Activated T-helper 17 cell treated with anti-CD3 and anti-CD28 coated beads, Interleukin-2, amount 50 U/mL, for 72 hours (primary cell): Measurements from ENCODE around the gene NUP153. TPM values are rescaled to one million over a fixed set of nuclear protein-coding genes. Genes with fewer than 3 reads are reported as not detected.

Source experiments
- ATAC-seq: fragments of 150-1000 bp; cut with Tn5 transposase; replicated peaks from 2 replicates; pipeline ENCODE4 v1.10.0; 2021; ENCODE audit warnings: mild to moderate bottlenecking, moderate library complexity
- H3K27ac Mint-ChIP-seq: one replicate; pipeline ENCODE4 v1.8.0; 2022; ENCODE audit warnings: mixed read lengths
- H3K27me3 Mint-ChIP-seq: one replicate; pipeline ENCODE4 v1.8.0; 2022; ENCODE audit warnings: mixed read lengths
- H3K36me3 Mint-ChIP-seq: one replicate; pipeline ENCODE4 v1.8.0; 2022; ENCODE audit warnings: low read depth, mild to moderate bottlenecking, mixed read lengths
- H3K4me1 Mint-ChIP-seq: one replicate; pipeline ENCODE4 v1.8.0; 2022; ENCODE audit warnings: mixed read lengths
- H3K4me3 Mint-ChIP-seq: one replicate; pipeline ENCODE4 v1.8.0; 2022; ENCODE audit warnings: mild to moderate bottlenecking, mixed read lengths
- H3K9me3 Mint-ChIP-seq: one replicate; pipeline ENCODE4 v1.8.0; 2022; ENCODE audit warnings: mixed read lengths
- total RNA-seq, 2 donors: library from RNA; stranded (reverse); gene quantifications; one replicate each; pipeline ENCODE4 v1.2.3, GENCODE V29; 2022

NUP153 gene
- total RNA-seq, 2 donors from 2014 or later: 79.5 to 83.7 TPM

DNA sequence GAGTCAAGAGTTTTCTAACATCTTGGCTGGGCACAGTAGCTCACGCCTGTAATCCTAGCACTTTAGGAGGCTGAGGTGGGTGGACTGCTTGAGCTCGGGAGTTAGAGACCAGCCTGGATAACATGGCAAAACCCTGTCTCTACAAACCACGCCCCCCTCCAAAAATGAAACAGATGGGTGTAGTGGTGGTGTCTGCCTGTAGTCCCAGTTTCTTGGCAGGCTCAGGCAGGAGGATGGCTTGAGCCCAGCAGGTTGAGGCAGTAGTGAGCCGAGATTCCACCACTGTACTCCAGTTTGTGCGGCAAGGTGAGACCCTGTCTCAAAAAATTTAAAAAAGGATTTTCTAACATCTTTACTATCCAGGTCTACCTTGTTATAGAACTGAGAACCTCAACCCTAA lies 84.6 kb downstream of the NUP153 start:
- Mint-ChIP-seq H3K36me3 (peaks cover 100% of the 10 kb centered on the region), H3K9me3 (no peaks in the 10 kb centered on the region), H3K4me1 (peaks cover 20% of the 10 kb centered on the region), H3K27me3 (no peaks in the 10 kb centered on the region), H3K27ac (no peak overlapping the region), H3K4me3 (no peak overlapping the region)
- no peak for ATAC-seq

DNA sequence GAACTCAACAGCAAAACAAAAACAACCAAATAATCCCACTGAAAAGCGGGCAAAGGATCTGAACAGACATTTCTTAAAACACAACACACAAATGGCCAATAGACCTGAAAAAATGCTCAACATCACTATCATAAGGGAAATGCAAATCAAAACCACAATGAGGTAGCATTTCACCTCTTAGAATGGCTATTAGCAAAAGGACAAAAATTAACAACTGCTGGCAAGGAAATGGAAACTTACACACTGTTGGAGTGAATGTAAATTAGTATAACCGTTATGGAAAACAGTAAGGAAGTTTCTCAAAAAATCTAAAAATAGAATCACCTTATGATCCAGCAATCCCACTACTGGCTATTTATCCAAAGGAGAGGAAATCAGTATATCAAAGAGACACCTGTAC lies 85.7 kb downstream of the NUP153 start:
- H3K9me3 Mint-ChIP-seq: no peaks in the 10 kb centered on the region
- H3K4me1 Mint-ChIP-seq: peaks cover 20% of the 10 kb centered on the region
- peak overlapping the region; percentile 29 for H3K27ac Mint-ChIP-seq
- H3K4me3 Mint-ChIP-seq: no peak overlapping the region
- ATAC-seq: no peak
- no peaks in the 10 kb centered on the region for H3K27me3 Mint-ChIP-seq
- H3K36me3 Mint-ChIP-seq: peaks cover 100% of the 10 kb centered on the region

DNA sequence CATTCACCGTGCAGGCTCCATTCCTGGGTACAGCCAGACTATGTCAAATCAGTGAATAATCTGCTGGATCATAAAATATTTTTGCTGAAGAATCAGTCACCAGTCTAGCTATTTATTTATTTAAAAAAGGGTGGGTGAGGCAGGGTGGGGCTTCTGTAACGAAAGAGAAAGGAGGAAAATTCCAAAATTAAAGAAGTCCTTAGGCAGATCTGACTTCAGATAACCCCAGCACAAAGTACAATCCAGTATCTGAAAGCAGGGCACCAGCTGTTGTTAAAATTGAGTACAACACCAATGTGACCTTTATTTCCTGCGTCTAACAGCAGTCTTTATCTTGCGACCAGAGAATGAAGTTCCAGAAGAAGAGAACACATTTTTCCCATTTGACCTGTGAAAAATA lies 90.9 kb downstream of the NUP153 start:
- no peak overlapping the region for H3K27ac Mint-ChIP-seq
- no peaks in the 10 kb centered on the region for H3K9me3 Mint-ChIP-seq
- H3K27me3 Mint-ChIP-seq: no peaks in the 10 kb centered on the region
- ATAC-seq: no peak
- H3K4me3 Mint-ChIP-seq: no peak overlapping the region
- H3K36me3 Mint-ChIP-seq: peaks cover 82% of the 10 kb centered on the region
- H3K4me1 Mint-ChIP-seq: peaks cover 18% of the 10 kb centered on the region

DNA sequence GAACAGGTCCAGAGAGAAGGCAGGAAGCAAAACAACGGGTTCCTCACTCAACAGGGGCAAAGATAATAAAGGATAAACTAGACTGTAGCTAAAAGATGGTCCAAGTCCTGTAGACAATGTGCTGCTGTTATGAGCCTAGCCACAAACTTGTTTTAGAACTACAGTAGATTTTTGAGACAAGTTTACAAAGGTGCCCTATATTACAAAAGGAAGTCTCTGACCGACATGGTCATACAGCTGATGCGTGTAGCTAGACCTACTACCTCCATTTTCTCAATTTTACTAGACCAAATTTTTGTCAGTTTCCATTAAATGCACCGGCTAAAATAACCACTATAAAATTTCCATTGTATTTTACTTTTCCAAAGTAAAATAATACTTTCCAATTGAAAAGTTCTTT lies 94.7 kb downstream of the NUP153 start:
- ATAC-seq: no peak
- H3K9me3 Mint-ChIP-seq: no peaks in the 10 kb centered on the region
- no peaks in the 10 kb centered on the region for H3K27me3 Mint-ChIP-seq
- no peak overlapping the region for H3K4me3 Mint-ChIP-seq
- H3K27ac Mint-ChIP-seq: no peak overlapping the region
- peaks cover 5% of the 10 kb centered on the region for H3K4me1 Mint-ChIP-seq
- peaks cover 57% of the 10 kb centered on the region for H3K36me3 Mint-ChIP-seq

DNA sequence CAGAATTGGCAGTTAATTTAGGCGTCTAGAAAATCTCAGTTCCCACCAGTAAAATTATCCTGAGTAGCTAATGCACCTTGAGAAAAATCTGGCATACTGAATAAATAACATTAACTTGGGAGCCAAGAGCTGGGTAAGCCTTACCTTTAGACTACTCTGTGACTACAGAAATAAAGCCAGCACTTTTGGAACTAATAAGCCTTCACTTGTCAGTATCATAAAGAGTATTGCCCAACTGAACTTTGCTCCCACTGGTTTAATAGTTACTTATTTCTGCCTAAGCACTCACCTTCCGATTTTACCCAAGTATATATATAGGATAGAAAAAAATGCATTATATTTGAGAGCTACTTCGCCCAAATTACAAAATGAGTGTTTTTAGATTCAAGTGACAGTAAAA lies 95.9 kb downstream of the NUP153 start:
- Mint-ChIP-seq H3K4me3 (no peak overlapping the region), H3K36me3 (peaks cover 54% of the 10 kb centered on the region), H3K27me3 (no peaks in the 10 kb centered on the region), H3K9me3 (no peaks in the 10 kb centered on the region), H3K4me1 (peaks cover 5% of the 10 kb centered on the region), H3K27ac (peak overlapping the region; percentile 5)
- no peak for ATAC-seq

DNA sequence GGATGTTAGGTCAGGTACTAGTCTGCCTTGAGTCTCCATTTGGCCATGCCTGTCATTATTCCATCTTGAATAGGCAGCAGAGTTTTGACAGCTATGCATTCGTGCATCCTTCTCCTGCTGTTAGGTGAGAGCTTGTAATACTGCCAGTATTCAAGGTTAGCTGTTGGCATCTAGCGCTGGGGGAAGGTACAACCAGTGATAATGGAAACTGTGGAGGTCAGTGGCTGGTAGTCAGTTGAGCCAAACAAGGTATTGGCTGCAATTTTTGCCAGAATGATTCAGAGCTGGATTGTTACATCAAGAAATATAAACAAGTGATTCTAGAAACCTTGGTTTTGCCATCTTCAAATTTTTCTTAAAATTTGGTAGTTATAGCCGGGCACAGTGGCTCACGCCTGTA lies 100.1 kb downstream of the NUP153 start:
- H3K9me3 Mint-ChIP-seq: no peaks in the 10 kb centered on the region
- H3K4me3 Mint-ChIP-seq: no peak overlapping the region
- ATAC-seq: no peak
- peaks cover 49% of the 10 kb centered on the region for H3K36me3 Mint-ChIP-seq
- peaks cover 22% of the 10 kb centered on the region for H3K4me1 Mint-ChIP-seq
- no peaks in the 10 kb centered on the region for H3K27me3 Mint-ChIP-seq
- peak overlapping the region; percentile 54 for H3K27ac Mint-ChIP-seq

DNA sequence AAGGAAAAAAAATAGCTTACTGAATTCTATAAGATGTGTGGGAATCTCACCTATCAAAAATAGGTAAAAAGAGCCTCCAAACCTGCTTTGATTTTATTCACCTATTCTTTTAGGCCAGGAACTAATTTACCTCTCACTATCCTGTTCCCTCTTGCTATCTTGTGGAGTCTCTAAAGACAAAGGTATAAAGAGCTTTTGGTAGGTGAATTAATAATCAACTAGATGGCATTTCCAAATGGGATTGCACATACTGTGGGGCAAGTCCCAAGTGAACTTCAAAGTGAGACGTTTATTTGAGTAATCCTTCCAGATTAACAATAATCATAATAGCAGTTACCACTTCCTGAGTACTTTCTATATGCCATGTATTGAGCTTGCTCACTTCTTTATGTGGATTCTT lies 103.8 kb downstream of the NUP153 start:
- Mint-ChIP-seq H3K4me3 (peak overlapping the region; percentile 84), H3K27ac (peak overlapping the region; percentile 23), H3K9me3 (no peaks in the 10 kb centered on the region), H3K27me3 (no peaks in the 10 kb centered on the region), H3K4me1 (peaks cover 26% of the 10 kb centered on the region), H3K36me3 (peaks cover 39% of the 10 kb centered on the region)
- ATAC-seq: peak; percentile 21

DNA sequence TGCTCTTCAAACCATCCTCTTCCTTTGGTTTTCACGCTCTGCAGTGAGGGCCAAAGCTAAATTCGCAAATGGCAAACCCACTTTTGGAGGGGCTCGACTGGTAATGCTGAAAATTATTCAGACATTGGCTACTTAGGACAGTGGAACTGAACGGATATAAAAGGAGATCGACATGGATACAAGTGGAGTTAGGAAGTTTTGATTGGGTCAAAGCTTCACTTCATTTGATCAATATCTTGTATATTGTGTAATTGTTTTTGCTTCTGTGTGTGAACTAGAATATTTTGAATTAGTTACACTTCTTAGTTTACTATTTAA lies 105.4 kb downstream of the NUP153 start:
- Mint-ChIP-seq H3K4me3 (peak overlapping the region; percentile 84), H3K27ac (peak overlapping the region; percentile 74), H3K9me3 (no peaks in the 10 kb centered on the region), H3K36me3 (peaks cover 33% of the 10 kb centered on the region), H3K4me1 (peaks cover 26% of the 10 kb centered on the region), H3K27me3 (no peaks in the 10 kb centered on the region)
- ATAC-seq: no peak

DNA sequence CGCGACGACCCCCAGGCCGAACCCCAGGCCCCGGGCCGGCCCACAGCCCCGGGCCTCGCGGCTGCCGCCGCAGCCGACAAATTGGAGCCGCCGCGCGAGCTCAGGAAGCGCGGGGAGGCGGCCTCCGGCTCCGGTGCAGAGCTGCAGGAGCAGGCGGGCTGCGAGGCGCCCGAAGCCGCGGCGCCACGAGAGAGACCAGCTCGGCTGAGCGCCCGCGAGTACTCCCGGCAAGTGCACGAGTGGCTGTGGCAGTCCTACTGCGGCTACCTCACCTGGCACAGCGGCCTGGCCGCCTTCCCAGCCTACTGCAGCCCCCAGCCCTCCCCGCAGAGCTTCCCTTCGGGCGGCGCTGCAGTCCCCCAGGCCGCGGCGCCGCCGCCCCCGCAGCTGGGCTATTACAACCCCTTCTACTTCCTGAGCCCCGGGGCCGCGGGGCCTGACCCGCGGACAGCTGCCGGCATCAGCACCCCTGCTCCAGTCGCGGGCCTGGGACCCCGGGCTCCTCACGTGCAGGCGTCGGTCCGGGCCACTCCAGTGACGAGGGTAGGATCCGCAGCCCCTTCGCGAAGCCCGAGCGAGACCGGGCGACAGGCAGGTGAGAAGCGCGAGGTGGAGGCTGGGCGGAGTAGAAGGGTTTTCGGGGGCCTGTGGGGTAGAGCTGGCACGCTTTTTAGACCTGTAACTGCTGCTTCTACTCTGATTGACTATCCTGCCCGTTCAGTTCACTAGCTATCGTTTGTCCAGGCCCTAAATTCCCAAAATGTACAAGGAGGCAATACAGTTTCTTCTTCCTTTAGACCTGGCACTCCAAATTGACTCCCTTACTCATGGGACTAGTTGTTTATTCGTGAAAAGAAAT lies 106.0 kb downstream of the NUP153 start:
- Mint-ChIP-seq H3K36me3 (peaks cover 27% of the 10 kb centered on the region), H3K9me3 (no peaks in the 10 kb centered on the region), H3K27ac (peak overlapping the region; percentile 74), H3K4me3 (peak overlapping the region; percentile 84), H3K27me3 (no peaks in the 10 kb centered on the region), H3K4me1 (peaks cover 26% of the 10 kb centered on the region)
- peak; percentile 66 for ATAC-seq

DNA sequence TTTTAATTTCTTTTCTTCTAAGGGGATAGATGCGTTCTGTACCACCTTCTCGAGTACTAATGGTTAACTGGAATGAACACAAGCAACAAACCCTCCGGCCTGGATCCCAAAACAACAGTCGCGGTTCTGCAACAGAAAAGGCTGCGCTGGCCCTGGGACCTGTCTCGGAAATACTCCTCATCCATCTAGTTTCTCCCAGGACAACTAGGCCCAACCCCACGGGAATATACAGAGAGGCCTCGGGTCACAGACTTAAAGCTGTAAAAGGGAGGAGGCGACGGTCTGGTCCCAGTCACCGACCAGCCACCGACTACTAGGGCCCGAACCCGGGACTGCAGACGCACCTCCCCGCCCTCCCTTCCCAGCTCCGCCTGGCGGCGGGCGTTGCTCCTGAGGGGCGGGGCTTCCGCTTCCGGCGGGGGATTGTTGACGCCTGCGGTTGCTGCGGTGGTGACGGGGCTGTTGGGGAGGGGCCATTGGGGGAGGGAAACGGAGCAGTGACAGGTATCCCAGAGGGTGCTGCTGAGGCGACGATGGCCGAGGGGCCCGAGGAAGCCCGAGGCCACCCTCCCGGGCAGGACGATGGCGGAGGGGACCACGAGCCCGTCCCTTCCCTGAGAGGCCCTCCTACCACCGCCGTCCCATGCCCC lies 106.7 kb downstream of the NUP153 start, which contains the start of gene FAM8A1:
TSS of gene FAM8A1 (plus strand) at position 426 of the 650 bp plus-strand sequence. CDS start at position 534, 108 bp downstream.
- Mint-ChIP-seq H3K36me3 (peaks cover 20% of the 10 kb centered on the region), H3K27ac (peak within 1 kb of the TSS; percentile 83), H3K27me3 (no peaks in the 10 kb centered on the region), H3K9me3 (no peaks in the 10 kb centered on the region), H3K4me3 (peak within 1 kb of the TSS; percentile 84), H3K4me1 (peaks cover 26% of the 10 kb centered on the region)
- ATAC-seq: peak; percentile 94

DNA sequence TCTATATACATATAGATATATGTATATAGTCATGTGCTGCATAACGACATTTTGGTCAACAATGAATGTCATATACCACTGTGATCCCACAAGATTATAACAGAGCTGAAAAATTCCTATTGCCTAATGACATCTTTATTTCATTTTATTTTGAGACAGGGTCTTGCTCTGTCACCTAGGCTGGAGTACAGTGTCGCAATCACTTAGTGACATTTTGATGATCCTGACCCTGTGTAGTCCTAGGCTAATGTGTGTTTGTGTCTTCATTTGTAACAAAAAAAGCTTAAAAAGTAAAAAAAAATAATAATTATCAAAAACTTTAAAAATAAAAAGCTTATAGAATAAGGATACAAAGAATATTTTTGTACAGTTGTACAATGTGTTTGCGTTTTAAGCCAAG lies 110.6 kb downstream of the NUP153 start:
- Mint-ChIP-seq H3K9me3 (no peaks in the 10 kb centered on the region), H3K4me3 (no peak overlapping the region), H3K27me3 (no peaks in the 10 kb centered on the region), H3K27ac (no peak overlapping the region), H3K4me1 (no peaks in the 10 kb centered on the region), H3K36me3 (no peaks in the 10 kb centered on the region)
- no peak for ATAC-seq

DNA sequence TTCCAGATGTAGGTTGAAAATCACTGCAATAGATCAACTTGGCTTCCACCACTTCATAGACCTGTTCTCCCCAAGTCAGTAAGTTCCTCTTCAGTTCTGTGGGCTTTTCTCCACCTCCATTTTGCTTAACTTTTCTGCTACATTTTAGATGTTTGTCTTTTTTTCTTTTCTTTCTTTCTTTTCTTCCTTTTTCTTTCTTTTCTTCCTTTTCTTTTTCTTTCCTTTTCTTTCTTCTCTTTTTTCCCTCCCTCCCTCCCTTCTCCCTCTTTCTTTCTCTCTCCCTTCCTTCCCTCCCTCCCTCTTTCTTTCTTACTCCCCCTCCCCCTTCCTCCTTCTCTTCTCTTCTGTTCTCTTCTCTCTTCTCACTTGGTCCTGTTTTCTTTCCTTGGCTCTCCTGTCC lies 113.5 kb downstream of the NUP153 start:
- no peak overlapping the region for H3K27ac Mint-ChIP-seq
- no peak overlapping the region for H3K4me3 Mint-ChIP-seq
- no peak for ATAC-seq
- no peaks in the 10 kb centered on the region for H3K9me3 Mint-ChIP-seq
- no peaks in the 10 kb centered on the region for H3K27me3 Mint-ChIP-seq
- H3K36me3 Mint-ChIP-seq: no peaks in the 10 kb centered on the region
- no peaks in the 10 kb centered on the region for H3K4me1 Mint-ChIP-seq

DNA sequence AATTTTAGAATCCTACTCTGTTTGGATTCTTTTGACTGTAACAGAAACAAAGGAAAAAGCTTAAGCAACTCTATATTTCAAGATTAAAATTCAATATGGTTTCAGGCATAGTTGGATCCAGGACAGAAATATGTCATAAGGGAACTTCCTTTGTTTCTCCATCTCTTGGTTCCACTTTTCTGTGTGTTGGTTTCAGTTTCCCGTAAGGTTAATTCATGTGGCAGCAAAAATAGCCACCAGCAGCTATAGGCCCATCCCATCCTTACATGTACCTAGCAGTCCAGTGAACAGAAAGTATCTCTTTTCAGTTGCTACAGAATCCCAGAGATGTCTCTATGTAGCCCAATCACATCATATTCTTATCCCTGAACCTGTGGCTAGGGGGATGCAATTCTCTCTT lies 115.4 kb downstream of the NUP153 start:
- ATAC-seq: no peak
- Mint-ChIP-seq H3K36me3 (no peaks in the 10 kb centered on the region), H3K27ac (no peak overlapping the region), H3K4me1 (no peaks in the 10 kb centered on the region), H3K4me3 (no peak overlapping the region), H3K9me3 (no peaks in the 10 kb centered on the region), H3K27me3 (no peaks in the 10 kb centered on the region)

DNA sequence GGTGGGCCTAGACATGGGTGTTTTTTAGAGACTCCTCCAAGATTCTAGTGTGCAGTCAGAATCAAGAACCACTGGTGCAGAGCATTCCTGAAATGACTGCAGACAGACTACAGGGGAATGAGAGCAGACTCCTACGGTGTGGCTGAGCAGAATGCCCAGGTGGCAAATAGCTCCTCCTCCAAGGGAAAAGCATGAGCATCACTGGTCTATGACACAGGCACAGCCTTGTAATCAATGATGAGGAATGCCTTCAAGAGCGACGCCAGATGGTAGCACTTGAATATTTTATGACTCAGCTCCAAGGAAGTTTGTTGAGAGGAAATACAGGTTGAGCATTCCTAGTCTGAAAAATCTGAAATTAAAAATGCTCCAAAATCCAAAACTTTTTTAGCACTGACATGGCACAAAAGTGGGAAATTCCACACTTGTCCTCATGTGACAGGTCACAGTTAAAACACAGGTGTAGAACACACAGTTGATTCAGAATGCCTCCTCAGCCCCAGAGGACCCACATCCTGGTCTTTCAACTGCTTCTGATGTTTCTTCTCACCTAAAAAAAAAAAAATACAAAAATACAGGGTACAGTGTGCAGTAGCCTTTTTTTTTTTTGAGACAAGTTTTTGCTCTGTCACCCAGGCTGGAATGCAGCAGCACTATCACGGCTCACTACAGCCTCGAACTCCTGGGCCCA lies 117.2 kb downstream of the NUP153 start:
- Mint-ChIP-seq H3K27ac (no peak overlapping the region), H3K36me3 (no peaks in the 10 kb centered on the region)
- ATAC-seq: peak; percentile 57

DNA sequence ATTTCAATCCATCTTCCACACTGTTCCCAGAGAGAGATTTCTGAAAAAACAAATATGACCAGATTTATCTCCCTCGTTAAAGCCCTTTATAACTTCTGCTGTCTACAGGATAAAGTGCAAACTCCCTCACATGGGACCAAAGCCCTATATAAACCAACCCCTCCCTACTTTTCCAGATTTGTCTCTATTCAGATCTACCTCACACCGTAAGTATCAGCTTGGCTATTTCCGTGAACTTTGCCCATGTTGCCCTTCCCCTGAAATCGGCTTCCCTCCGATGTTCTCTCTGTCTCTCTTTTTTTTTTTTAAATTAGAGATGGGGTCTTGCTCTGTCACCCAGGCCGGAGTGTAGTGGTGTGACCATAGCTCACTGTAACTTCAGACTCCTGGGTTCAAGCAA lies 118.7 kb downstream of the NUP153 start:
- Mint-ChIP-seq H3K9me3 (no peaks in the 10 kb centered on the region), H3K27me3 (no peaks in the 10 kb centered on the region), H3K4me1 (no peaks in the 10 kb centered on the region), H3K36me3 (no peaks in the 10 kb centered on the region), H3K27ac (no peak overlapping the region), H3K4me3 (no peak overlapping the region)
- ATAC-seq: no peak

More for the DNA sequence above, 117.2 kb downstream of the NUP153 start:
- H3K27me3 Mint-ChIP-seq: no peaks in the 10 kb centered on the region
- H3K9me3 Mint-ChIP-seq: no peaks in the 10 kb centered on the region
- no peaks in the 10 kb centered on the region for H3K4me1 Mint-ChIP-seq
- no peak overlapping the region for H3K4me3 Mint-ChIP-seq
